ACHN (cell line): ENCODE measurements around the gene GRM5.
"Not testable (repeated sequence)": the region's sequence is repeated elsewhere in the genome, so short reads cannot be mapped to it uniquely, and the experiment has no call there.

ENCODE experiments used
- DNase-seq: peaks from one replicate; pipeline ENCODE4 v3.0.0-alpha.2; 2015
- in situ Hi-C: cut with HindIII; loops from 2 replicates; pipeline ENCODE4 v1.10.0; 2017; ENCODE audit warnings: low sequenced_read_pairs, low pct_ligation_motif_present, low pct_unique_long_range_greater_than_20kb

The GRM5 gene

DNA sequence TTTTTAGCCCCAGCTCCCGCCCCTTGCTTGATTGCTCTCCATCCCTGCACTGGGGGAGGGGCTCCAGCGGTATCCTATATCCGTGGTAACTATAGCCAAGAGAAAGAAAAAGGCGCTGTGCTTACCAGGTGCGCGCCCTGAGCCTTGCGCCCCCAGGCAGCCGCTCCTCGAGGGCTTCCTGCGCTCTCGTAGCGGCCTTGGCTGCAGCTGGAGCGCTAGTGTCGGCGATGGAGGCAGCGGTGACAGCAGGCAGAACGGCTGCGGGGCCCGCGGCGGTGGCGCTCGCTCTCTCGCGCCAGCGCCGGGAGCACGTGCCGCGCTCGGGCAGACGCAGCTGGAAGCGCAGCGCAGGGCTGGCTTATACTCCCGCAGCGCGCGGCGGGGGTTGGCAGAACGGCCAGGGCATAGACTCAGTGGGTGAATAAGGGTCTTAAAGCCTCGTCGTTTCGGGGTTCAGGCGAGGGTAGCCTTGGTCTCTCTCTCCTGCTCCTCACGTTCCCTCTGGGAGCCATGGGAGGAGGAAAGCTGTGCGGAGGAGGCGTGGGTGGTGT lies at the start of gene GRM5:
TSS of gene GRM5 (minus strand) at position 332 of the 551 bp plus-strand sequence. CDS start 18,110 bp downstream, outside the sequence.
- in situ Hi-C loops, DNase-seq: not testable (repeated sequence)

DNA sequence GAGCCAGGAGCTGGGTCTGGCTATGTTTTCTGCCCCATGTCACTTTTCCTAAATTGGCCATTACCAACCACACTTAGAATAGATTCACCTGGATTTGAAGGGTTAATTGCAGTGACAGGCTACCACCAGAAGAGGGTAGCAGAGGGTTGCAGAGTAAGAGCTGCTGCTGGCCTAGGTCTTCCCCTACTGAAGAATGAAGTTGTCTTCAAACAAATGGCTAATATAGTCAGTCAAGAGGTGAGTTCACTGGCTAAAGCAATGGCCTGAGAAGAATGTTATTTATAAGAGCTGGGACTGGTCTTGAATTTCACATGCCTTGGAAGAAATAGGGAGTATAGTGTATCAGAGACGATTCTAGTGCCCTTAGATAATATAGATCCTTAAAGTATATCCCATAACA lies 32.2 kb upstream of the GRM5 start:
- DNase-seq, result peak; percentile 8
- in situ Hi-C loops, result not testable (repeated sequence)

DNA sequence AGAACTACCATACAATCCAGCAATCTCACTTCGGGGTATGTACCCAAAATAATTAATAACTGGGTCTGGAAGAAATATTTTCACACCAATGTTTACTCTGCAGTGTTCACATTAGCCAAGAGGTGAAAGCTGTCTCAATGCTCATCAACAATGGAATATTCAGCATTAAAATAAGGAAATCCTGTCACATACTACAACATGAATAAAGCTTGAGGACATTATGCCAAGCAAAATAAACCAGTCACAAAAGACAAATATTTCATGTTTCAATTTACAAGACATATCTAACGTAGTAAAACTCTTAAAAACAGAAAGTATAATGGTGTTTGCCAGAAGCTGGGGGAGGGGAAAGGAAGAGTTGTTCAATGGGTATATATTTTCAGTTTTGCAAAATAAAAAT lies 28.0 kb upstream of the GRM5 start:
- DNase-seq, in situ Hi-C loops: not testable (repeated sequence)

DNA sequence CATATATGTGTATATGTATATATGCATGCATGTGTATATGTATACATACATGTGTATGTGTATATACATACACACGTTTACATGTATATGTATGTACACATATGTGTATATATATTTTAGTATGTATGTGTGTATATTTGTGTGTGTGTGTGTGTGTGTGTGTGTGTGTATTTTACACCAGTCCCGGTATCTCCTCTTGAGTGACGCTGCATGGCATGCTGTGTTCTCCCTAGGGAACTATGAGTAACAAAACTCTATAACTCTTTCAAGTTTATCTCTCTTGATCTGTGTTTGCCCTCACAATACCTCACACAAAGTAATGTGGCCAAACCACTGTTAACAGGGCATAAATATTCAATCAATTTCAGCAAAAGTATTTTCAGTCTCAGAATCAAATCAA lies 19.2 kb upstream of the GRM5 start:
- DNase-seq, in situ Hi-C loops: not testable (repeated sequence)

DNA sequence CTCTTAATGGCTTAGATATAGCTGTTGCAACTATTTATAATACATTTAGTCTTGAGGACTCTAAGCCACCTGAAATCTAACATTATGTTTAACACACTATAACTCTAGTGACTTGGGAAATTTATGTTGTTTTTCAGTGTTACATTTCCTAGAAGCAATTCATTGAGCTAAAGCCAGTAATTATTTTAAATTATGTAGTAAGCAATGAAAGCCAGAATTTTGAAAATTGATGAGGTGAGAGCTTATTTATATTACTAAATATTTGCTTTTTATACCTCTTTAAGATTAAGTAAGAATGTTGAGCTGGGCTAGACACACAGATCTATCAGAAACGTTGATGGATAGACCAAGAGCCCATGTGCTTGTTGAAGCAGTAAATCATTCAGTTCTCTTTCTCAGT lies 5.1 kb upstream of the GRM5 start:
- in situ Hi-C loops, DNase-seq: not testable (repeated sequence)

- no peak for DNase-seq
- in situ Hi-C loops, result no loop called here
Measured at GRCh38 chr11:89067264-89067663, 1.5 kb upstream of the GRM5 start.

GRCh38 chr11:89065066-89065465 lies 716 bp downstream of the GRM5 start:
- no peak for DNase-seq
- in situ Hi-C loops, result no loop called here

GRCh38 chr11:89063481-89063951 lies 2.3 kb downstream of the GRM5 start:
- in situ Hi-C loops, DNase-seq: not testable (repeated sequence)

DNA sequence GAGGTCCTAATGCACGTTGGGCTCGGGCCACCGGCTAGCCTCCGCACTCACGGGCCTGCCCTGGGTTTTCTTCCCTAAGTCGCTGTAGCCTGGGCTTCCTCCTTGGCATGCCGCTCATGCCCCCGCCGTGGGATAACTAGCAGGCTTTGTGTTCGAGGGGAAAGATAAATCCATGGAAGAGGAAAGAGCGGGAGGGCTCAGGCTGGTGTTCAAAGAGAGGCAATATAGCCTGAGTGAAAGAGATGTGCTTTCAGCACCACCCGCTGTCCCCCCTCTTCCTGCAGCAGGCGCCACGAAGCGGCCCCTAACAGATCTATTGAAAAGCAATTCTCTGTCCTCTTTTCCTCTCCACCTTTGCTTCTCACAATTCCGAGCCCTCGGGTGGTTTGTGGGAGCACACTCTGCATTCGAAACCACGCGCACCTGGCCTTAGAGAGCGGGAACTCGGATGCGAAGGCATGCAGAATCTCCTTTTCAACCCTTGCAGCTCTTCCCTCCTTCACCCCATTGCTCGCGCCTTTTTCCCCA lies 2.9 kb downstream of the GRM5 start:
- in situ Hi-C loops, DNase-seq: not testable (repeated sequence)

- peak; percentile 20 for DNase-seq
- in situ Hi-C loops, result not testable (repeated sequence)
Measured at GRCh38 chr11:89061839-89062238, 3.9 kb downstream of the GRM5 start.

DNA sequence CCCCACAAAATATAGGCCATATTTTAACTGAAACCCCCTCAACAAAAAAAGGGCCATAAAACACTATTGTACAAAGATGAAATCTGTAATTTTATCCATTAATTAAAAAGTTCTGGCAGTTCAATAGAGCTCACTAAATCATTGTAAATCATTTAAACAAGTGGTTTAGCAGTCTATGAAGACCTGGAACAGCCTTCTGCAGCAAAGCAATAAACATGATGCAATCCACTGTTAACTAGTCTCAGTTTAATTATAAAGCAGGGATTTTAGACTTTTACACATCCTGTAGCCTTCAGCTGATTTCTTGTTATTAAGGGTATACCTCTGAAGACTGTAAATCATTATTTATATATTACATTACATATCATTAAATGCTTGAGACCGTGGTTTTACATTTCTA lies 8.4 kb downstream of the GRM5 start:
- in situ Hi-C loops, DNase-seq: not testable (repeated sequence)

DNA sequence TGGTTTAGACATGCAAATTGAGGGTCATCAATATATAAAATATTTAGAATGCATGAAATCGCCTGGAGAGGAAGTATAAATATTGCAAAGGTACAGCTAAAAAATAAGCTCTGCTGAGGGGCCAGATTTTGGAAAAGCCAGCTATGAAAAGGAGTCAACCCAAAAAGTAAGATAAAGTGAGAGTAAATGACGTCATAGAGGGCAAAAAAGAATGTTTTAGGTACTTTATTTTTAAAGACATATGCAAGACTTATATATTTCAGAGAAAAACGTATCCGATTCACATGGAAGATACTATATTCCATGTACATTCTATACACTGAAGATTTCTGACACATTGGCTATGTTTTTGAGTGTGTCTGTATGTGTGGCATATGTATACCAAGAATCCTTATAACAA lies 13.6 kb downstream of the GRM5 start:
- no peak for DNase-seq
- in situ Hi-C loops, result no loop called here

DNA sequence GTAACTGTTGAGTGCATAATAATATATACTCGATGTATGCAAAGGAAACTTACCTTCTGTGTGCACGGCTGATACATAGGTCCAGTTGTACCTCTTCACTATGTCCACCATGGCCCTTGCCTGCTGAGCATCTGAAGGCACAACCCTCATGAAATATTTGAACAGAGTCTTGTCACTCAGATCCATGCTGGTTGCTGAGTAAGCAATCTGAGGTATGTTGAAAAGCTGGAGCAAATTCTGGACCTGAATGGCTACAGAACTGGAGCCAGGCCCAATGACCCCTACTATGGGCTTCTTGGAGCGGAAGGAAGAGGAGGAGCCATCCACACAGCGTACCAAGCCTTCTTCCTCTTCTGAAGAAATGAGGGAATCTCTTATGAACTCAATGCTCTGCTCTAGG lies 18.6 kb downstream of the GRM5 start:
- DNase-seq, in situ Hi-C loops: not testable (repeated sequence)

- in situ Hi-C loops, DNase-seq: not testable (repeated sequence)
Measured at GRCh38 chr11:89043861-89044588, 21.8 kb downstream of the GRM5 start.

- DNase-seq, in situ Hi-C loops: not testable (repeated sequence)
Measured at GRCh38 chr11:89029671-89030070, 36.1 kb downstream of the GRM5 start.

- in situ Hi-C loops, result no loop called here
- DNase-seq, result no peak
Measured at GRCh38 chr11:89021339-89021738, 44.4 kb downstream of the GRM5 start.

DNA sequence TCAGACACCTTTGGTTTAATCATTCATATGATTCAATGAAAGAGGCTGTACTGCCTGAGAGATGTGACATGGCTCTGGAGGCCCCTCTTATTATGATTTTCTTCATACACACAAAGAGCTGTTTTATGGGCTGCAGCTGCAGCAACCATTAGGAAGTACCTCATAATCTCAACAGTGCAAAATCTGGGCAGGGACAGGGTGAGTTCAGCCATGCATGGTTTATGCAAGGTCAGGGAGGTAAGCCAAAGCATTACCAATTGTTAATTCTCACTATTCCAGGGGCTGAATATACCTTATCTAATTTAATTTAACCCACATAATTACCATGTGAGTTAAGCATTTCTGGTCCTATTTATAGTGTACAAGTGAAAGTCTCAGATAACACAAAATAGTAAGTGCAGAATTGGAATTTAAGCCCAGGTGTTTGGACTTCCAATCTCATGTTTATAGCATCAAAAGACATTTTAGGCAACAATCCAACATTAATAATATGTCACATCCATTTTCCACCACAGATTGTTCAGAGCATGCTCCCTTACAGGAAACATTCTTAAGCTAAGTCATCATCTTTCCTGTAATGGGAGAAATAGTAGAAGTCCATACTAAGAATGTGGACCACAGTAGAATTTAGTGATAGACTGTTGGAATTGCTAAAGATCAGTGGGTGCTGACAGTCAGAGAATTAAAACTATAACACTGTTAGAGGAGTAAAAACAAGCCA lies 45.8 kb downstream of the GRM5 start:
- in situ Hi-C loops, DNase-seq: not testable (repeated sequence)

- no peak for DNase-seq
- in situ Hi-C loops, result no loop called here
Measured at GRCh38 chr11:89016214-89016613, 49.6 kb downstream of the GRM5 start.

DNA sequence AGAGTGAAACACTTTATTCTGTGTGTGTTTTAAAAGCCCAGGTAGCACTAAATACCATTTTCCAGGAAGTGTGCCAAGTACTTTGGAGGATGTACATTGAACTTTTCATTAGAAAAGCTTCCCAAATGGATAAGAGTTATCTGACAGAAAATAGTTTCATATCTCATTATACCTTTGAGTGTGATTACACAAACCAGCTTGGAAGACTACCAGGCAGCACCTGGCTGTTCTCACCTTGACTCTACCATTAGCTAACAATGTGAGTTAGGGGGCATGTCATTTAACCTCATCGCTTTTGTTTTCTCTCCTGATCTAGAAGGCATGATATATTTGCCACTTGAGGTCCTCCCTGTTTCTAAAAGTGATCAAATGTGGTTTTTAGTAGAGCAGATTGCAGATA lies 50.2 kb downstream of the GRM5 start:
- in situ Hi-C loops, result no loop called here
- no peak for DNase-seq
